MCF 10A (cell line): ENCODE data around the gene RCL1. TPM values are rescaled to one million over a fixed set of nuclear protein-coding genes. Genes with fewer than 3 reads are reported as not detected.

ENCODE experiments used
- BruUV-seq: library from RNA; stranded (reverse); fragments of 400-500 nt; replicated peaks from 2 replicates; lab custom pipeline; 2021; lab: Mats Ljungman, UMichigan
- CTCF ChIA-PET: fragments of 300-600 bp; sonication (Branson Sonifier 250); formaldehyde crosslinking; extraction: SDS; loops from one replicate; lab custom pipeline; 2021; ENCODE audit warnings: antibody characterized with exemption, inconsistent platforms; lab: Yijun Ruan, JAX
- POLR2A ChIA-PET: fragments of 300-600, 350-650 bp; sonication (Branson Sonifier 250); formaldehyde crosslinking; extraction: SDS; loops from one replicate; lab custom pipeline; 2020; ENCODE audit warnings: antibody characterized with exemption, inconsistent platforms; lab: Yijun Ruan, JAX
- DNase-seq: peaks from one replicate; pipeline ENCODE4 v3.0.0-alpha.2; 2018; ENCODE audit not compliant: unreplicated experiment
- H3K27ac Mint-ChIP-seq: one replicate; pipeline ENCODE4 v1.8.0; 2022; ENCODE audit warnings: mild to moderate bottlenecking, low read depth, mixed read lengths; ENCODE audit not compliant: unreplicated experiment
- H3K27me3 Mint-ChIP-seq: one replicate; pipeline ENCODE4 v1.8.0; 2022; ENCODE audit warnings: mixed read lengths; ENCODE audit not compliant: insufficient read depth, unreplicated experiment
- H3K36me3 Mint-ChIP-seq: one replicate; pipeline ENCODE4 v1.8.0; 2022; ENCODE audit warnings: mild to moderate bottlenecking, moderate library complexity, mixed read lengths; ENCODE audit not compliant: insufficient read depth, unreplicated experiment
- H3K4me1 Mint-ChIP-seq: one replicate; pipeline ENCODE4 v1.8.0; 2022; ENCODE audit warnings: mixed read lengths; ENCODE audit not compliant: insufficient read depth, unreplicated experiment
- H3K4me3 Mint-ChIP-seq: one replicate; pipeline ENCODE4 v1.8.0; 2022; ENCODE audit warnings: mild to moderate bottlenecking, moderate library complexity, mixed read lengths; ENCODE audit not compliant: unreplicated experiment
- H3K9me3 Mint-ChIP-seq: one replicate; pipeline ENCODE4 v1.8.0; 2022; ENCODE audit warnings: mixed read lengths; ENCODE audit not compliant: unreplicated experiment
- intact Hi-C: fragments of 100-400 bp; cut with micrococcal nuclease; formaldehyde crosslinking; loops from 2 replicates; pipeline ENCODE4 v1.14.1; 2022
- total RNA-seq: library from RNA; stranded (reverse); gene quantifications from 2 replicates; pipeline ENCODE4 v1.2.3, GENCODE V29; 2022
- TF ChIP-seq, protein P1 (sequence below): fragments of 200-600 bp; IDR thresholded peaks from one replicate; pipeline ENCODE4 v1.8.0; 2022; ENCODE audit warnings: antibody characterized with exemption, mild to moderate bottlenecking; ENCODE audit not compliant: unreplicated experiment

The RCL1 gene
- total RNA-seq, 1 experiment from 2014 or later, result 27.8 TPM

DNA sequence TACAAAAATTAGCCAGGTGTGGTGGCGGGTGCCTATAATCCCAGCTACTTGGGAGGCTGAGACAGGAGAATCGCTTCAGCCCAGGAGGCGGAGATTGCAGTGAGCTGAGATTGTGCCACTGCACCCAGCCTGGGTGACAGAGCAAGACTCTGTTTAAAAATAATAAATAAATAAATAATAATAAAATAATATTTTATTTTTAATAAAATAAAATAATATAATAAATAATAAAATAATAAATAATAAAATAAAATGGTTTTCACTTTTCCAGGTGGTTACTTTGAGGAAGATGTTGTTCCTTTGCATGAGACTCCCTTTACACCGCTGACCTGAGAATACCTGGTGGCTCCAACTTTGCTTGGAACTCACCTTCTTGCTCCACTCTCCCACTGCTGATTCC lies 82.8 kb downstream of the RCL1 start:
- no peak for DNase-seq
- Mint-ChIP-seq H3K27ac (no peak overlapping the region), H3K4me3 (no peak overlapping the region), H3K9me3 (no peaks in the 10 kb centered on the region), H3K27me3 (no peaks in the 10 kb centered on the region), H3K36me3 (peaks cover 7% of the 10 kb centered on the region), H3K4me1 (no peaks in the 10 kb centered on the region)
- intact Hi-C loops, result no loop called here
- CTCF ChIA-PET, result no interaction called here
- TF ChIP-seq, protein P1, sequence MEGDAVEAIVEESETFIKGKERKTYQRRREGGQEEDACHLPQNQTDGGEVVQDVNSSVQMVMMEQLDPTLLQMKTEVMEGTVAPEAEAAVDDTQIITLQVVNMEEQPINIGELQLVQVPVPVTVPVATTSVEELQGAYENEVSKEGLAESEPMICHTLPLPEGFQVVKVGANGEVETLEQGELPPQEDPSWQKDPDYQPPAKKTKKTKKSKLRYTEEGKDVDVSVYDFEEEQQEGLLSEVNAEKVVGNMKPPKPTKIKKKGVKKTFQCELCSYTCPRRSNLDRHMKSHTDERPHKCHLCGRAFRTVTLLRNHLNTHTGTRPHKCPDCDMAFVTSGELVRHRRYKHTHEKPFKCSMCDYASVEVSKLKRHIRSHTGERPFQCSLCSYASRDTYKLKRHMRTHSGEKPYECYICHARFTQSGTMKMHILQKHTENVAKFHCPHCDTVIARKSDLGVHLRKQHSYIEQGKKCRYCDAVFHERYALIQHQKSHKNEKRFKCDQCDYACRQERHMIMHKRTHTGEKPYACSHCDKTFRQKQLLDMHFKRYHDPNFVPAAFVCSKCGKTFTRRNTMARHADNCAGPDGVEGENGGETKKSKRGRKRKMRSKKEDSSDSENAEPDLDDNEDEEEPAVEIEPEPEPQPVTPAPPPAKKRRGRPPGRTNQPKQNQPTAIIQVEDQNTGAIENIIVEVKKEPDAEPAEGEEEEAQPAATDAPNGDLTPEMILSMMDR, result no peak
- POLR2A ChIA-PET, result no interaction called here
- BruUV-seq, result no TSS peak

GRCh38 chr9:4879115-4879558 lies 86.4 kb downstream of the RCL1 start:
- H3K4me3 Mint-ChIP-seq, result no peak overlapping the region
- POLR2A ChIA-PET, result interaction anchor here (1.1 kb wide), 1 partner anchor 8 kb away, joined by 5 read pairs; no protein-coding TSS in a partner anchor
- TF ChIP-seq, protein P1, result no peak
- H3K9me3 Mint-ChIP-seq, result no peaks in the 10 kb centered on the region
- BruUV-seq, result no TSS peak
- intact Hi-C loops, result no loop called here
- H3K36me3 Mint-ChIP-seq, result no peaks in the 10 kb centered on the region
- H3K27me3 Mint-ChIP-seq, result no peaks in the 10 kb centered on the region
- no peaks in the 10 kb centered on the region for H3K4me1 Mint-ChIP-seq
- no peak for DNase-seq
- CTCF ChIA-PET, result interaction anchor here (0.6 to 1.7 kb wide), 5 partner anchors 9 to 133 kb away, joined by 3 to 5 read pairs (median 3); no protein-coding TSS in a partner anchor
- no peak overlapping the region for H3K27ac Mint-ChIP-seq

- H3K27me3 Mint-ChIP-seq, result no peaks in the 10 kb centered on the region
- no peak for DNase-seq
- H3K4me1 Mint-ChIP-seq, result peaks cover 10% of the 10 kb centered on the region
- POLR2A ChIA-PET, result interaction anchor here (0.9 kb wide), 2 partner anchors 13 to 106 kb away, joined by 3 read pairs; no protein-coding TSS in a partner anchor
- H3K4me3 Mint-ChIP-seq, result no peak overlapping the region
- CTCF ChIA-PET, result interaction anchor here (1.0 kb wide), 1 partner anchor 45 kb away, joined by 4 read pairs; no protein-coding TSS in a partner anchor
- H3K27ac Mint-ChIP-seq, result no peak overlapping the region
- TF ChIP-seq, protein P1, result no peak
- intact Hi-C loops, result no loop called here
- no peaks in the 10 kb centered on the region for H3K36me3 Mint-ChIP-seq
- BruUV-seq, result no TSS peak
- no peaks in the 10 kb centered on the region for H3K9me3 Mint-ChIP-seq
These were observed 90.7 kb downstream of the RCL1 start for GRCh38 chr9:4883326-4883873.

DNA sequence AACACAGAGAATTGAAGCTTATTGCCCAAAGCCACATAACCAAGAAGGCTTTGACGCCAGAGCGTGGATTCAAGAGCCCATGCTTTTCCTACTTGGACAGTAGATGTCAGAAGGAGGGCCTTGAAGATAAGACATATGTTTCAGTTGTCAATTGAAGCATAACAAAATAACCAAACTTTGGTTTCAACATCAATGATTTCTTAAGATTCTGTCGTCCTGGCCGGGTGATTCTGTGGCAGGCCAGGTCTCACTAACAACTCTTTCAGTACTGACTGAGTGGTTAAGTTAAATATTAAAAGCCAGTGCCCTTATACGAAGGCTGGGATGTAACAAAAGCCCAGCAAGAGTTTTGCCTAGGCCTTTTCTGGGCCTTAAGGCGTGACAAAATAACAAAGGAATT lies 94.0 kb downstream of the RCL1 start:
- DNase-seq, result no peak
- CTCF ChIA-PET, result interaction anchor here (0.6 to 1.4 kb wide), 5 partner anchors 16 to 730 kb away, joined by 3 to 5 read pairs (median 3); no protein-coding TSS in a partner anchor
- Mint-ChIP-seq H3K27ac (no peak overlapping the region), H3K27me3 (no peaks in the 10 kb centered on the region), H3K4me1 (peaks cover 10% of the 10 kb centered on the region), H3K36me3 (no peaks in the 10 kb centered on the region), H3K9me3 (no peaks in the 10 kb centered on the region), H3K4me3 (no peak overlapping the region)
- POLR2A ChIA-PET, result no interaction called here
- TF ChIP-seq, protein P1, result no peak
- no TSS peak for BruUV-seq
- intact Hi-C loops, result no loop called here
